Skeletal muscle satellite cell (primary cell): ENCODE results near the gene CC2D1B.
A peak's percentile ranks its signal among the peaks of the same experiment; 100 is the strongest.
"Not testable (repeated sequence)": the region's sequence is repeated elsewhere in the genome, so short reads cannot be mapped to it uniquely, and the experiment has no call there.

ENCODE experiments used
- H3K27me3 ChIP-seq: 2 replicates; pipeline ENCODE4 v1.7.0; 2013; ENCODE audit warnings: low read length; ENCODE audit not compliant: control insufficient read depth, insufficient read depth
- H3K36me3 ChIP-seq: 2 replicates; pipeline ENCODE4 v1.7.0; 2013; ENCODE audit warnings: mild to moderate bottlenecking, control low read depth, low read length; ENCODE audit not compliant: insufficient read depth
- H3K4me1 ChIP-seq: 2 replicates; pipeline ENCODE4 v1.7.0; 2013; ENCODE audit warnings: low read length; ENCODE audit not compliant: control insufficient read depth, insufficient read depth
- H3K4me2 ChIP-seq: 2 replicates; pipeline ENCODE4 v1.7.0; 2013; ENCODE audit warnings: mild to moderate bottlenecking, low read length
- H3K4me3 ChIP-seq: 2 replicates; pipeline ENCODE4 v1.7.0; 2013; ENCODE audit warnings: low read length
- H3K9ac ChIP-seq: 2 replicates; pipeline ENCODE4 v1.7.0; 2013; ENCODE audit warnings: mild to moderate bottlenecking, low read depth, low read length, moderate library complexity
- H3K9me3 ChIP-seq: replicated peaks from 2 replicates; pipeline ENCODE4 v1.7.0; 2013; ENCODE audit warnings: mild to moderate bottlenecking, control low read depth, low read length

CC2D1B gene

DNA sequence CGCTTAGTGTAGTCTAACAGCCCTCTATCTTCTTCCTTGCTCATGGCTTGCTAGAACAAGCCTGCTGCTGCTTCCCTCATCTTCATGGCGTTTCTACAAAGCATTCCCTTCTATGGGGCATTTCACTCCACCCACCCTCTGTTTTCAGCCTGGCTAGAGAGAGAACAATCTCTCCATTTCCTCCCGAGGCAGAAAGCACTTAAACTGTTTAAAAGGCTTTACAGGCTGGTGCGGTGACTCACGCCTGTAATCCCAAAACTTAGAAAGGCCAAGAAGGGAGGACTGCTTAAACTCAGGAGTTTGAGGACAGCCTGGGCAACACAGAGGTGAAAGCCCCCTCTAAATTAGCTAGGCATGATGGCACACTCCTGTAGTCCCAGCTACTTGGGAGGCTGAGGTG lies 20.5 kb upstream of the CC2D1B start:
- no peaks in the 10 kb centered on the region for H3K27me3 ChIP-seq
- H3K9ac ChIP-seq: no peak overlapping the region
- no peak overlapping the region for H3K4me3 ChIP-seq
- peaks cover 26% of the 10 kb centered on the region for H3K36me3 ChIP-seq
- H3K4me2 ChIP-seq: no peak overlapping the region
- no peaks in the 10 kb centered on the region for H3K9me3 ChIP-seq
- no peaks in the 10 kb centered on the region for H3K4me1 ChIP-seq

DNA sequence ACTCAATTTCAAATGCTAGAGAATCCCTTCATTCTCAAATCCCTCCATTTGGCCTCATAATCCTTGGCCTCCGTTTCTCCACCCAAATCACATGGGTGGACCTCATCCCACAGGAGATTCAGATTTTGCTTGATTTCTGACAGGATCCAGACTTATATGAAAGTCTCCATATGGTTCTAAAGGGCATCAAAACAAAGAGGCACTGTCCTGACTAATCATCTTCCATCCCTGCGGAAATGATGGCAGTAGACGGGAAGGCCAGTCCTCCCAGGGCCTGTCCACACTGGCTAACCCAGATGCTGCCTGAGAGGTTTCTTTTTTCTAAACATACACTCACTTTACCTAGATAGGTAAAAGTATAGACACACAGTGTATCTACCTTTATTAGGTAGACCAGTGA lies 19.4 kb upstream of the CC2D1B start:
- H3K36me3 ChIP-seq: peaks cover 26% of the 10 kb centered on the region
- no peak overlapping the region for H3K4me3 ChIP-seq
- no peaks in the 10 kb centered on the region for H3K9me3 ChIP-seq
- H3K9ac ChIP-seq: no peak overlapping the region
- H3K4me1 ChIP-seq: no peaks in the 10 kb centered on the region
- H3K27me3 ChIP-seq: no peaks in the 10 kb centered on the region
- no peak overlapping the region for H3K4me2 ChIP-seq

DNA sequence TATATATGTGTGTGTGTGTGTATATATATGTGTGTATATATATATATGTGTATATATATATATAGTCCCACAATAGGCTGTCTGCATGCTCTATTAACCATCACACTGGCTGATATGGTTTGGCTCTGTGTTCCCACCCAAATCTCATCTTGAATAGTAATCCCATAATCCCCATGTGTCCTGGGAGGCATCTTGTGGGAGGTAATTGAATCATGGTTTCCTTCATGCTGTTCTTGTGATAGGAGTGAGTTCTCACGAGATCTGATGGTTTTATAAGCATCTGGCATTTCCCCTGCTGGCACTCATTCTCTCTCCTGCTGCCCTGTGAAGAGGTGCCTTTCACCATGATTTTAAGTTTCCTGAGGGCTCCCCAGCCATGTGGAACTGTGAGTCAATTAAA lies 3.8 kb upstream of the CC2D1B start:
- H3K4me1 ChIP-seq, H3K4me3 ChIP-seq, H3K9ac ChIP-seq, H3K36me3 ChIP-seq, H3K4me2 ChIP-seq, H3K9me3 ChIP-seq, H3K27me3 ChIP-seq: not testable (repeated sequence)

DNA sequence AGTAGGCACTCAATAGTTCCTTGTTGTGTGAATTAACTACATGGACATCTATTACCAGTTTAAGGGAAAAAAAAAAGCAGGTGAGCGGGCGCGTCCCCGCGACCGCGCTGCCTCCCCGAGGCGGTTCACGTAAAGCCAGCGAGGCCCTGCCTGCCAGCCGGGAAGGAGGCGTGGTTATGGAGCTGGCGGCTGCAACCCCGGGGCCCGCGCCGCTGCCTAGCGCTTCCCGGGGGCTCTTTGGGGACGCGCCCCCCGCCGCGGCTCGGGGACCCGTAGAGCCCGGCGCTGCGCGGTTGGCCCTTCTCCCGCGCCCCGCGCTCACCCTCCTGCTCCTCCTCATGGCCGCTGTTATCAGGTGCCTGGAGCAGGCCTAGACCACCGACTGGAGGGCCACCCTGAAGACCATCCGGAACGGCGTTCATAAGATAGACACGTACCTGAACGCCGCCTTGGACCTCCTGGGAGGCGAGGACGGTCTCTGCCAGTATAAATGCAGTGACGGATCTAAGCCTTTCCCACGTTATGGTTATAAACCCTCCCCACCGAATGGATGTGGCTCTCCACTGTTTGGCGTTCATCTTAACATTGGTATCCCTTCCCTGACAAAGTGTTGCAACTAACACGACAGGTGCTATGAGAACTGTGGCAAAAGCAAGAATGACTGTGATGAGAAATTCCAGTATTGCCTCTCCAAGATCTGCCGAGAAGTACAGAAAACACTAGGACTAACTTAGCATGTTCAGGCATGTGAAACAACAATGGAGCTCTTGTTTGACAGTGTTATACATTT lies 2.6 kb upstream of the CC2D1B start:
- Histone ChIP-seq H3K27me3 (no peaks in the 10 kb centered on the region), H3K4me3 (peak overlapping the region; percentile 68), H3K4me2 (peak overlapping the region; percentile 90), H3K9me3 (no peaks in the 10 kb centered on the region), H3K9ac (peak overlapping the region; percentile 54), H3K4me1 (peaks cover 16% of the 10 kb centered on the region), H3K36me3 (no peaks in the 10 kb centered on the region)

DNA sequence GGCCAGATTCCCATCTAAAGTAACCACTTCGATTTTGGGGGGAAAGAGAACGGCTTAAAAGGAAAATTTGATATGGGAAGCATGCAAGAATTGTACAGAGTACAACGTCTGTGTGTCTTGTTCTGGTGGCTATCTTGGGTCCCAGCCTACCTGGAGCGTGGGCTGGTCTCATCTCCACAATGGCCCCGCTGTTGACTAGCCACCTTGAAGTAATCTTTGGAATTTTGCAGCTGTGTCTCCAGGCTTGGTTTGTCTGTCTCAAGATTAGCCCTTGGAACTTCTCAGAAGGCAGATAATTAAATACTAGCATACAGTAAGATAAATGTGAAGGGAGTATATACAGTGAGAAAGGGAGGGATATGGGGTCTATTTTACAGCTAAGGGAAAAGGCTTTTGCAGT lies 1.3 kb upstream of the CC2D1B start:
- Histone ChIP-seq H3K27me3 (no peaks in the 10 kb centered on the region), H3K4me1 (peaks cover 16% of the 10 kb centered on the region), H3K9ac (no peak overlapping the region), H3K4me2 (no peak overlapping the region), H3K4me3 (no peak overlapping the region), H3K36me3 (peaks cover 6% of the 10 kb centered on the region), H3K9me3 (no peaks in the 10 kb centered on the region)

DNA sequence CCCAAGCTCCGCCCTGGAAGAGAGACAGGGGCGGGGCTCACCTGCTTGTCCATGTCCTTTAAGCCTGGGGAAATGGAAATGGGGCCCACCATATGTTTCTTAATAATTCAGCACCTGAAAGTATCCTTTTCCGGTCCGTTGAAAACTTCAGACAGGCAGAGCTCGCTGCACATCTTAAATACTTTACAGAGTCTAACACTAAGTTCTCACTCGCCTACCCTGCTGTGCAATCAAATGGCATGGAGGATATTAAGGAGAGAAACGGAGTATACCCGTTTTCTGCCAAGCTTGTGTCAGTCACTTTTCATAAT lies 467 bp upstream of the CC2D1B start:
- H3K4me1 ChIP-seq: peaks cover 16% of the 10 kb centered on the region
- H3K9me3 ChIP-seq: no peaks in the 10 kb centered on the region
- H3K4me3 ChIP-seq: peak overlapping the region; percentile 94
- H3K36me3 ChIP-seq: peaks cover 14% of the 10 kb centered on the region
- H3K27me3 ChIP-seq: no peaks in the 10 kb centered on the region
- peak overlapping the region; percentile 95 for H3K9ac ChIP-seq
- H3K4me2 ChIP-seq: peak overlapping the region; percentile 95

DNA sequence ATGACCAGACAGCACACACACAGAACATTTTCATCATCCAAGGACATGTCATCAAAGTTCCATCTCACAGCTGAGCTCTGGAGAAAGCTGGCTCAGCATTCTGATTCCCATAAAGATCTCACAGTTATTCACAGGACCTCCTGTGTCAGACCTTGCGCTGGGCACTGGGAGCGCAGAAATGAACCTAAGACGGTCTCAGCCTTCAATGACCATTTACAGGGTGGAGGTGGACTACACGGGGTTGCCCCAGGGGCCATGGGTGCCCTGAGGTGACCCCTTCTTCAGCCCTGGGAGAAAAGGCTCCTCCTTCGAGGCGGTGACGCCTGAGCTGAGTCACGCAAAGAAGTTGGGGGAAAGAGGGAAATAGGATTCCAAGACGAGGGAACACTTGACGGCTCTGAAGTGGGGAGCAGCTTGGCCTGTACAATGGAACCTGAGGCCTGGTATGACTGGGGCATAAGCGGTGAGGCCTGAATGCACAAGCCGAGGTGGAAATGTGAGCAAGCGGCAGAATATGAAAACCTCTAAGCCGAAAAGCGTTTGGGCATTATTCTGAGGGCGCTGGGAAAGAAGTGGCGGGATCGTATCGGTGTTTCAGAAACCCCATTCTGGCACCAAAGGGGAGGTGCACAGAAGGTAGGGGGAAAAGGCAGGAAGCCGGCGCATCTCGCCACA lies 797 bp downstream of the CC2D1B start:
- H3K9ac ChIP-seq: peak overlapping the region; percentile 95
- no peaks in the 10 kb centered on the region for H3K27me3 ChIP-seq
- peak overlapping the region; percentile 95 for H3K4me2 ChIP-seq
- H3K4me1 ChIP-seq: peaks cover 16% of the 10 kb centered on the region
- peak overlapping the region; percentile 94 for H3K4me3 ChIP-seq
- no peaks in the 10 kb centered on the region for H3K9me3 ChIP-seq
- H3K36me3 ChIP-seq: peaks cover 27% of the 10 kb centered on the region

DNA sequence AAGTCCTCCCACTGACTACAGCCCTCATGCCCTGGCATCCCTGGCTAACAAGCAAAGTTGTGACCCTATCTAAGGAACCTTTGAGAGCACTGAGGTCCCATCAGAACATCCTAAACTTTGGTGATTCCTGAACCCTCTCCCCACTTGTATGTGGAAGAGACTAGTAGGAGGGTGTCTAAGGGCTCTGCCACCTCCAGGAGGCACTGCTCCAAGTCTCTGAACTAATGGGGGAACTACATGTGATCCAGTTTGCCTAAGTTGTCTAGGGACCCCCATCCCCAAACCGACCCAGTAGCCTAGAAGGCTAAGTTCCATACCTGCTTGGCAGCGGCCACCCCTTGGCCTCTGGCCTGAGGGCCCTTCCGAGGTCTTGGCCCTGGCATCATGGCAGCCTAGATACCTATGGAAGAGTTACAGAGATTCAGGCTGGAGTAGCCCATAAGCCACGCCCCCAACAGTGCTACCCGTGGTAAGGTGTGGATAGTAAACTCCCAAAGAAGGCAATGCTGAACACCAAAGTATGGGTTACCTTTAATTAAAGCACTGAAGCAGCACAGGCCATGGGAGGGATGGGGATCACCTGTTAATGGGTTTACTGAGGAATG lies 1.7 kb downstream of the CC2D1B start:
- Histone ChIP-seq H3K4me2 (peak overlapping the region; percentile 95), H3K4me1 (peaks cover 16% of the 10 kb centered on the region), H3K9ac (peak overlapping the region; percentile 95), H3K27me3 (no peaks in the 10 kb centered on the region), H3K9me3 (no peaks in the 10 kb centered on the region), H3K36me3 (peaks cover 35% of the 10 kb centered on the region), H3K4me3 (peak overlapping the region; percentile 94)

DNA sequence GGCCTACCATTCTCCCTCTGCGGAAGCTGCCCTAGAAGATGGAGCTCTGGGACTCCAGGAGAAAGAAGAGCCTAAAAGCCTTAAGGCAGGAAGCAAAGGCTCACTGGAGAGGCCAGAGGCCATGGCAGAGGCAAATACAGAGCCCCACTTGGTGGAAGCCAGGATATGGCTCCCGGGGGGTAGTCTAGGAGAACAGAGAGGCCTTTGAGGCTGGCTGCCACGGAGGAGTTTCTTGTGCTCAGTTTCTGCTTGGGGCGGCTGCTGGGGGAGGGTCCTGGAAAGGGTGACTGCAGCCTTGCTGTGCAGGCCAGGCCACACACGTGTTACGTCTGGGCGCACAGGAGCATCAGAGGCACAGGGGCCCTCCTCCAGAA lies 5.4 kb downstream of the CC2D1B start:
- H3K4me2 ChIP-seq: no peak overlapping the region
- H3K4me3 ChIP-seq: no peak overlapping the region
- no peaks in the 10 kb centered on the region for H3K9me3 ChIP-seq
- H3K4me1 ChIP-seq: peaks cover 12% of the 10 kb centered on the region
- H3K36me3 ChIP-seq: peaks cover 72% of the 10 kb centered on the region
- no peak overlapping the region for H3K9ac ChIP-seq
- H3K27me3 ChIP-seq: no peaks in the 10 kb centered on the region

DNA sequence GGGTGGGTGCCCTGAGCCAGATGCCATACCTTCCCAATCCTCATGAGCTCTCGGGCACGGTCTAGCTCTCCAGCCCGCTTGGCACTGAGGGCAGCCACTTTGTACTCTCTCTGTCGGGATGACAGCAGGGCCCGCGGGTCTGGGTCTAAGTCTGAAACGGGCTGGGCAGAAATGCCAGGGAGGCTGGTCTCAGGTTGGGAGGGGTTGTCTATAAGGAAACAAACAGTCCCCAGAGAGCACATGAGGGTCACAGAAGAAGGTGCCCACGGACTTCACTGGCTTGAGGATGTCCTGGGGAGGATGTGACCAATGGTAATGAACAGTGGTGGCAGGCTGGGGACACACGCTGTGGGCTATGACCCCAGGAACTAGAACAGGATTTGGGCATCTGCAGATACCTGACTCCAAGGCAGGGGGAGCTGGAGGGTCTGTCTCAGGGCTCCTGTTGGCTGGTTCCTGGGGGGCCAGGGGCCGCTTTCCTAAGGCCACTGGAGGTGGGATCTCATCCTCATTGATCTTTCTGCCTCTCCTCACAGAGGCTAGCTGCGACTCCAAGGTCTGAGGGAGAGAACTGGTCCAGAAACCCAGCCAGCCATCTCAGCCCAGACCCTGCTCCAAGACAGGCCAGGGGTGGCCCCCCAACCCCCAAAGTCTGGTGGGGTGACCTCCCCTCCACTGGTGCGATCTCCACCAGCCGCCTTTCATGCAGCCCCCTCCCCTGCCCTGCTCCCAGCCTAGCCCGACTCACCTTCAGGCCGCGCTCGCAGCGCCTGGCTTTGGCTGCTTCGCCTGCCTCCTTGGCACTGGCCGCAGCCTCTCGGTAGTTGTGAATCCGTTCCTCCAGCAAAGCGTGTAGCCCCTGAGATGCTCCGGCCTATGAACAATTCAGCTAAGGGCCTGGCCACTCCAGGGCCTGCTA lies 6.1 kb downstream of the CC2D1B start:
- Histone ChIP-seq H3K4me1 (peaks cover 9% of the 10 kb centered on the region), H3K4me3 (no peak overlapping the region), H3K27me3 (no peaks in the 10 kb centered on the region), H3K9ac (no peak overlapping the region), H3K9me3 (no peaks in the 10 kb centered on the region), H3K36me3 (peaks cover 79% of the 10 kb centered on the region), H3K4me2 (no peak overlapping the region)

DNA sequence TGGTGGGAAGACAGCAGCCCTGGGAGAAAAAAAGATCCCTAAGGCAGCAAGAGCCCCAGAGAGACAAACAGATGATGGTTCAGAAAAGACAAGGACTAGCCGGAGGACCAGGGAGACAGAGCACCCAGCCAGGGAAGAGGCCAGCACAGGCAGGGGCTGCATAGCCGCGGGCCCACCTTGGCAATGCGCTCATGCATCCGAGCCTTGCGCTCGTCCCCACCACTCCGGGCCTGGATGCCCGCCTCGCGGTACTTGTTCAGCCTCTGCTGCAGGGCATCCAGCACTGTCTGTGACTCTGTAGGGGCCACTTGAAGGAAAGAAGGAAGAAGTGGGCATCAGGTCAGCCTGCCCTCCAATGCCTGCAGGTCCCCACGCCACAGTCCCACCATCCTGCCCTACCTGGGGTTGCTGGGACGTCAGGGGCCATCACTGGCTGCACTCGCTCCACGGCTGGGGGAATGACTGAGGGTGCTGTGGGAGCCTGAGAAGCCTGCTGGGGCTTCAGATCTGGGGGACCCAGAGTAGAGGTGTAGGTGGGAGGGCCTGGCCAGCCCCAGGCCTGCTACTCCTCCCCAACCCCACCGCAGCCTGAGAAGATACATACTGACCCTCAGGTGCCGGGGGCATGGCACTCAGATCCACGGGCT lies 7.0 kb downstream of the CC2D1B start:
- no peaks in the 10 kb centered on the region for H3K4me1 ChIP-seq
- H3K9ac ChIP-seq: no peak overlapping the region
- H3K27me3 ChIP-seq: no peaks in the 10 kb centered on the region
- H3K36me3 ChIP-seq: peaks cover 88% of the 10 kb centered on the region
- H3K9me3 ChIP-seq: no peaks in the 10 kb centered on the region
- no peak overlapping the region for H3K4me3 ChIP-seq
- H3K4me2 ChIP-seq: no peak overlapping the region
